ENCODE data around the gene LENG8. TPM values are rescaled to one million over a fixed set of nuclear protein-coding genes. Genes with fewer than 3 reads are reported as not detected.

Gene LENG8
- total RNA-seq, 1 experiment from 2014 or later = 196 TPM

GRCh38 chr19:54457773-54458647 is 9.0 kb downstream of the LENG8 start (continued):
- TF ChIP-seq, protein P1, sequence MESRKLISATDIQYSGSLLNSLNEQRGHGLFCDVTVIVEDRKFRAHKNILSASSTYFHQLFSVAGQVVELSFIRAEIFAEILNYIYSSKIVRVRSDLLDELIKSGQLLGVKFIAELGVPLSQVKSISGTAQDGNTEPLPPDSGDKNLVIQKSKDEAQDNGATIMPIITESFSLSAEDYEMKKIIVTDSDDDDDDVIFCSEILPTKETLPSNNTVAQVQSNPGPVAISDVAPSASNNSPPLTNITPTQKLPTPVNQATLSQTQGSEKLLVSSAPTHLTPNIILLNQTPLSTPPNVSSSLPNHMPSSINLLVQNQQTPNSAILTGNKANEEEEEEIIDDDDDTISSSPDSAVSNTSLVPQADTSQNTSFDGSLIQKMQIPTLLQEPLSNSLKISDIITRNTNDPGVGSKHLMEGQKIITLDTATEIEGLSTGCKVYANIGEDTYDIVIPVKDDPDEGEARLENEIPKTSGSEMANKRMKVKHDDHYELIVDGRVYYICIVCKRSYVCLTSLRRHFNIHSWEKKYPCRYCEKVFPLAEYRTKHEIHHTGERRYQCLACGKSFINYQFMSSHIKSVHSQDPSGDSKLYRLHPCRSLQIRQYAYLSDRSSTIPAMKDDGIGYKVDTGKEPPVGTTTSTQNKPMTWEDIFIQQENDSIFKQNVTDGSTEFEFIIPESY (IDR thresholded peaks at IDR 0.05; ENCODE audit: extremely low read depth, insufficient replicate concordance, low read length) = no peak
- TF ChIP-seq ZFX (IDR thresholded peaks at IDR 0.05) (no peak), ZNF274 (IDR thresholded peaks at IDR 0.05; ENCODE audit: low read depth, low read length) (no peak), EZH2 (IDR thresholded peaks at IDR 0.05) (no peak), REST (IDR thresholded peaks at IDR 0.05; ENCODE audit: low read depth) (no peak), SIN3A (IDR thresholded peaks at IDR 0.05; ENCODE audit: low read depth) (no peak)

Data from HCT116 (cell line).